Mucosa of rectum (tissue), 2 donors: ENCODE data around the gene TBC1D21.

Source experiments
- H3K27ac ChIP-seq, 2 donors: one replicate each; pipeline ENCODE4 v1.7.0; 2013; ENCODE audit warnings: inconsistent platforms in 2 of 2, low read depth in 2 of 2, low read length in 2 of 2
- H3K27me3 ChIP-seq, 2 donors: one replicate each; pipeline ENCODE4 v1.7.0; 2013; ENCODE audit warnings: low read length in 2 of 2; ENCODE audit not compliant: control insufficient read depth in 2 of 2, insufficient read depth in 2 of 2
- H3K36me3 ChIP-seq, 2 donors: one replicate each; pipeline ENCODE4 v1.7.0; 2013; ENCODE audit warnings: low read length in 2 of 2; ENCODE audit not compliant: control insufficient read depth in 2 of 2, insufficient read depth in 2 of 2
- H3K4me1 ChIP-seq, 2 donors: one replicate each; pipeline ENCODE4 v1.7.0; 2013; ENCODE audit warnings: low read length in 2 of 2, mild to moderate bottlenecking in 1 of 2; ENCODE audit not compliant: control insufficient read depth in 2 of 2, insufficient read depth in 2 of 2
- H3K4me3 ChIP-seq, 2 donors: one replicate each; pipeline ENCODE4 v1.7.0; 2013; ENCODE audit warnings: low read length in 2 of 2
- H3K9ac ChIP-seq, 2 donors: one replicate each; pipeline ENCODE4 v1.7.0; 2013; ENCODE audit warnings: low read length in 2 of 2, low read depth in 1 of 2, mild to moderate bottlenecking in 1 of 2
- H3K9me3 ChIP-seq, 2 donors: one replicate each; pipeline ENCODE4 v1.7.0; 2013; ENCODE audit warnings: low read length in 2 of 2; ENCODE audit not compliant: control insufficient read depth in 2 of 2
- donor health status: healthy.
- donor health status: Normal muscosa, but diverticular disease.

Gene TBC1D21

DNA sequence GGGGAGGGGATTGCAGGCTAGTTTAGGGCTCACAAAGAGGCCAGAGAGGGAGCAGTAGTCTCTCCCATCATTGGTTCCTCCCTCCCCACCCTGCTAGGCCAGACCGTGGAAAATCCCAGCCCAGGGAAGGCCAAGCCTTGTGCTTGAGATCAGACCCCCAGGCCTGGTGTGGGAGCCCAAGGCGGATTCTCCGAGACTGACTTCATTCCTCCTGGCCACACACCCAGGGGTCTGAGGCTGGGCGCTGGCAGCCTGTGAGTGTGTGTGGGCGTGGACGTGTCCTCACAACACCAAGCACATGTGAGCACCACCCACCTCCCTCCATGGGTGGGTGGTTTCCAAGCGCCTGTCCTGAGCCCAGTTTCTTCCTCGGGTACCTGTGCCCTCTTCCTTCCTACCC, 57.0 kb downstream of the TBC1D21 start:
- Histone ChIP-seq H3K4me3 (no peak overlapping the region), H3K27me3 (peaks cover 0 to 6% of the 10 kb centered on the region in 2 donors), H3K27ac (no peak overlapping the region), H3K9ac (no peak overlapping the region), H3K9me3 (no peaks in the 10 kb centered on the region), H3K4me1 (peaks cover 10 to 15% of the 10 kb centered on the region in 2 donors), H3K36me3 (no peaks in the 10 kb centered on the region)

DNA sequence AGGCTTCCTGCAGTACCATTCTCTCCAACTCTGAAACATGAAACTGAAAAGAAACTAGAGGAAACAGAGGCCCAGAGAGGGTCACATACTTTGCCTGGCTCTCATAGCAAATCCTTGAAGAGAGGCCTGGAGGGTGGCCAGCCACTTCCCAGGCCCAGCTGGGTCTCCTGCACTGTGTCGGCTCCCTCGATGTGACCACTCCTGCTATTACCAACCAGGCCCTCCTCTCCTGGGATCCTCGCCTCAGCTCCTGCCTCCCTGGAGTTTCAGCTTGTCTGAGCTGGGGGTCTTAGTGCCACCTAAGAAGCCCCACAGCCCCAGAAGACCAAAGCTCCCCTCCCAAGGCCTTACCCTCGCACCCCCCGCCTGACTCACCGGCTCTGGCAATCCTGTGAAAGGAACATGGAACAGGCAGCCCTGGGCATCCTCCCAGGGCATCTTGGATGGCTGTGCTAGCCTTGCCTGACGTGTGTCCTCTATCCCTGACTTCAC, 57.5 kb downstream of the TBC1D21 start:
- no peaks in the 10 kb centered on the region for H3K36me3 ChIP-seq
- H3K27ac ChIP-seq = no peak overlapping the region
- no peak overlapping the region for H3K9ac ChIP-seq
- no peaks in the 10 kb centered on the region for H3K9me3 ChIP-seq
- H3K27me3 ChIP-seq = peaks cover 0 to 6% of the 10 kb centered on the region in 2 donors
- H3K4me1 ChIP-seq = peaks cover 10 to 15% of the 10 kb centered on the region in 2 donors
- H3K4me3 ChIP-seq = no peak overlapping the region

- Histone ChIP-seq H3K4me1 (peaks cover 6 to 12% of the 10 kb centered on the region in 2 donors), H3K36me3 (no peaks in the 10 kb centered on the region), H3K4me3 (no peak overlapping the region), H3K9ac (no peak overlapping the region), H3K9me3 (no peaks in the 10 kb centered on the region), H3K27me3 (peaks cover 0 to 6% of the 10 kb centered on the region in 2 donors), H3K27ac (no peak overlapping the region)
Observed at GRCh38 chr15:73931441-73931840, 58.1 kb downstream of the TBC1D21 start.

- Histone ChIP-seq H3K9ac (no peak overlapping the region), H3K27me3 (peaks cover 0 to 6% of the 10 kb centered on the region in 2 donors), H3K27ac (no peak overlapping the region), H3K4me3 (no peak overlapping the region), H3K36me3 (no peaks in the 10 kb centered on the region), H3K4me1 (peaks cover 0 to 10% of the 10 kb centered on the region in 2 donors), H3K9me3 (no peaks in the 10 kb centered on the region)
Observed at GRCh38 chr15:73932381-73933191, 59.2 kb downstream of the TBC1D21 start.

DNA sequence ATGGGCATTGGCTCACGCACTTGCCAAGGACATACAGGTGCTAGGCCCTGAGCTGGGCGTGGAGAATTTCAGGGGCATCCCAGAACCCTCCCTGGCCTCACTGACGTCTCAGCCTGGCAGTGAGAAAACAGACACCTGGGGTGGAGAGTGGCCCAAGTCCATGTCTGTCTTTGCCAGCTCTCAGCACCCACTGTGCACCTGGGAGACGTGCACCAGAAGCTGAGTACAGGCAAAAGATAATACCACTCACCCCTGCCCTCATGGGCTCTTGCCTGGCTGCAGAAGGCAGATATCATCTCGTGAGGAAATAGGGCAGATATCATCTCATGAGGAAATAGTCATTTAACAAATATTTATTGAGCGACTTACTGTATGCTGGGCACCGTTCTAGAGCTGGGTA, 60.9 kb downstream of the TBC1D21 start:
- Histone ChIP-seq H3K9ac (no peak overlapping the region), H3K36me3 (no peaks in the 10 kb centered on the region), H3K27me3 (peaks cover 0 to under 1% of the 10 kb centered on the region in 2 donors), H3K27ac (no peak overlapping the region), H3K4me3 (no peak overlapping the region), H3K9me3 (no peaks in the 10 kb centered on the region), H3K4me1 (peaks cover 0 to 5% of the 10 kb centered on the region in 2 donors)

- Histone ChIP-seq H3K9ac (no peak overlapping the region), H3K9me3 (no peaks in the 10 kb centered on the region), H3K27ac (no peak overlapping the region), H3K4me3 (no peak overlapping the region), H3K4me1 (peaks cover 0 to 4% of the 10 kb centered on the region in 2 donors), H3K27me3 (no peaks in the 10 kb centered on the region), H3K36me3 (no peaks in the 10 kb centered on the region)
Observed at GRCh38 chr15:73935547-73935946, 62.2 kb downstream of the TBC1D21 start.

DNA sequence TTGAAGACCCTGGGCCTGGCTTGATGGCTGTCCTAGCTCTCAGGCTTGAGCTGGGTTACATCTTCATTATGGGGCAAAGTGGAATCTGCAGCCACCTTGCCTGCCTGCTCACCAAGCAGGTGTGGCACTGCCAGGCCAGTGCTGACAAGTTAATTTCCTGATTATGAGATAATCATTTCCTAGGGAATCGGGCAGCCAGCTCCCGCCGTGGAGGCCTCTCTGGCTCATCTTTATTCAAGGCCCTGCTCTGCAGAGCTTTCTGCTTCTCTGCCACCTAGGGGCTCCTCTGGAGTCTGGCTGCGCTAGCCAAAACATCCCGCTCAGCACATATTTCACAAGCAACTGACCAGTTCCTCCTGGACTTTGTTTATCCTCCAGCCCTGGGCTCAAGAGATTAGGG, 62.8 kb downstream of the TBC1D21 start:
- no peak overlapping the region for H3K4me3 ChIP-seq
- H3K27ac ChIP-seq = no peak overlapping the region
- no peak overlapping the region for H3K9ac ChIP-seq
- no peaks in the 10 kb centered on the region for H3K9me3 ChIP-seq
- H3K4me1 ChIP-seq = peaks cover 0 to 3% of the 10 kb centered on the region in 2 donors
- no peaks in the 10 kb centered on the region for H3K27me3 ChIP-seq
- H3K36me3 ChIP-seq = no peaks in the 10 kb centered on the region

- Histone ChIP-seq H3K4me3 (no peak overlapping the region), H3K27me3 (no peaks in the 10 kb centered on the region), H3K27ac (no peak overlapping the region), H3K4me1 (peaks cover 0 to 3% of the 10 kb centered on the region in 2 donors), H3K9me3 (no peaks in the 10 kb centered on the region), H3K9ac (no peak overlapping the region), H3K36me3 (no peaks in the 10 kb centered on the region)
Observed at GRCh38 chr15:73936588-73937290, 63.4 kb downstream of the TBC1D21 start.

GRCh38 chr15:73937296-73937695, 63.9 kb downstream of the TBC1D21 start:
- H3K4me3 ChIP-seq = no peak overlapping the region
- peaks cover 0 to 3% of the 10 kb centered on the region in 2 donors for H3K4me1 ChIP-seq
- H3K27ac ChIP-seq = no peak overlapping the region
- H3K9ac ChIP-seq = no peak overlapping the region
- H3K9me3 ChIP-seq = no peaks in the 10 kb centered on the region
- no peaks in the 10 kb centered on the region for H3K36me3 ChIP-seq
- no peaks in the 10 kb centered on the region for H3K27me3 ChIP-seq

DNA sequence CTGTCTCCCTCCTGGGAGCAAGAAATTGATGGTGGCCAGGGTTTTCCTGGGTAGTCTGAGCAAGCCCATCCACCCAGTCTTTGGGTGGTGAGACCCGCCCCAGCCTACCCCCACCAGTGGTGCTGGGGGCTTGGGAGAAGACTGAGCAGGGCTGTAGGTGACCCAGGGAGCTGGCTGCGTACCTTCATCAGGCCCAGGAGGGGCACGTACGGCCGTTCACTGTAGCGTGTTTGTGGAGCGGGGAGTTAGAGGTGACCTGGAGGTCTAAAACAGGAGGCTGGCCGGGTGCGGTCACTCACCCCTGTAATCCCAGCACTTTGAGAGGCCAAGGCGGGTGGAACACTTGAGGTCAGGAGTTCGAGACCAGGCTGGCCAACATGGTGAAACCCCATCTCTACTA, 64.4 kb downstream of the TBC1D21 start:
- no peak overlapping the region for H3K27ac ChIP-seq
- no peaks in the 10 kb centered on the region for H3K27me3 ChIP-seq
- H3K4me1 ChIP-seq = peaks cover 0 to 3% of the 10 kb centered on the region in 2 donors
- no peaks in the 10 kb centered on the region for H3K36me3 ChIP-seq
- H3K9me3 ChIP-seq = no peaks in the 10 kb centered on the region
- no peak overlapping the region for H3K9ac ChIP-seq
- H3K4me3 ChIP-seq = no peak overlapping the region
